NCI-H82 treated with DMSO at 0.1 percent for 48 hours (cell line): ENCODE results near the gene EXOSC5.
"Not testable (repeated sequence)": the region's sequence is repeated elsewhere in the genome, so short reads cannot be mapped to it uniquely, and the experiment has no call there.

Experiments
- DNase-seq: peaks from one replicate; lab custom pipeline; 2025; ENCODE audit not compliant: unreplicated experiment; lab: John Stamatoyannopoulos, UW

EXOSC5 gene

GRCh38 chr19:41397086-41398049, at the start of gene EXOSC5, which contains the start of gene BCKDHA:
EXOSC5 (minus strand) TSS chr19:41397359; CDS start chr19:41397328, 31 bp downstream.
BCKDHA (plus strand) TSS chr19:41397818; CDS start chr19:41397828, 10 bp downstream.
- peak; percentile 99 for DNase-seq

GRCh38 chr19:41445575-41445974, 48.4 kb upstream of the EXOSC5 start:
- no peak for DNase-seq

GRCh38 chr19:41443813-41444455, 46.8 kb upstream of the EXOSC5 start:
- DNase-seq = no peak

- DNase-seq = no peak
Observed at GRCh38 chr19:41442473-41443355, 45.6 kb upstream of the EXOSC5 start, which contains the start of gene ERICH4. ERICH4 (plus strand) TSS chr19:41443156; CDS start chr19:41443170, 14 bp downstream.

- no peak for DNase-seq
Observed at GRCh38 chr19:41441321-41441945, 44.3 kb upstream of the EXOSC5 start.

GRCh38 chr19:41439441-41440222, 42.5 kb upstream of the EXOSC5 start, which contains the start of gene DMAC2:
DMAC2 (minus strand) TSS chr19:41439912; CDS start chr19:41439899, 13 bp downstream.
- DNase-seq = peak; percentile 99

- no peak for DNase-seq
Observed at GRCh38 chr19:41437944-41438574, 40.9 kb upstream of the EXOSC5 start.

GRCh38 chr19:41436674-41436951, 39.5 kb upstream of the EXOSC5 start:
- no peak for DNase-seq

GRCh38 chr19:41435936-41436673, 38.9 kb upstream of the EXOSC5 start:
- DNase-seq = no peak

- DNase-seq = not testable (repeated sequence)
Observed at GRCh38 chr19:41435376-41435775, 38.2 kb upstream of the EXOSC5 start.

- no peak for DNase-seq
Observed at GRCh38 chr19:41434450-41434849, 37.3 kb upstream of the EXOSC5 start.

GRCh38 chr19:41433171-41433570, 36.0 kb upstream of the EXOSC5 start:
- no peak for DNase-seq

GRCh38 chr19:41431426-41432386, 34.5 kb upstream of the EXOSC5 start:
- DNase-seq = no peak

- no peak for DNase-seq
Observed at GRCh38 chr19:41430922-41431321, 33.8 kb upstream of the EXOSC5 start.

GRCh38 chr19:41428481-41428859, 31.3 kb upstream of the EXOSC5 start:
- DNase-seq = no peak

- DNase-seq = no peak
Observed at GRCh38 chr19:41427647-41428480, 30.7 kb upstream of the EXOSC5 start.
